GM19238 (cell line): Measurements from ENCODE around the gene PICK1.

ENCODE experiments used
- DNase-seq: peaks from one replicate; pipeline ENCODE4 v3.0.0; 2011; ENCODE audit warnings: low spot score; ENCODE audit not compliant: insufficient read length

The PICK1 gene

GRCh38 chr22:38087855-38088254, 30.7 kb downstream of the PICK1 start:
- DNase-seq: no peak

DNA sequence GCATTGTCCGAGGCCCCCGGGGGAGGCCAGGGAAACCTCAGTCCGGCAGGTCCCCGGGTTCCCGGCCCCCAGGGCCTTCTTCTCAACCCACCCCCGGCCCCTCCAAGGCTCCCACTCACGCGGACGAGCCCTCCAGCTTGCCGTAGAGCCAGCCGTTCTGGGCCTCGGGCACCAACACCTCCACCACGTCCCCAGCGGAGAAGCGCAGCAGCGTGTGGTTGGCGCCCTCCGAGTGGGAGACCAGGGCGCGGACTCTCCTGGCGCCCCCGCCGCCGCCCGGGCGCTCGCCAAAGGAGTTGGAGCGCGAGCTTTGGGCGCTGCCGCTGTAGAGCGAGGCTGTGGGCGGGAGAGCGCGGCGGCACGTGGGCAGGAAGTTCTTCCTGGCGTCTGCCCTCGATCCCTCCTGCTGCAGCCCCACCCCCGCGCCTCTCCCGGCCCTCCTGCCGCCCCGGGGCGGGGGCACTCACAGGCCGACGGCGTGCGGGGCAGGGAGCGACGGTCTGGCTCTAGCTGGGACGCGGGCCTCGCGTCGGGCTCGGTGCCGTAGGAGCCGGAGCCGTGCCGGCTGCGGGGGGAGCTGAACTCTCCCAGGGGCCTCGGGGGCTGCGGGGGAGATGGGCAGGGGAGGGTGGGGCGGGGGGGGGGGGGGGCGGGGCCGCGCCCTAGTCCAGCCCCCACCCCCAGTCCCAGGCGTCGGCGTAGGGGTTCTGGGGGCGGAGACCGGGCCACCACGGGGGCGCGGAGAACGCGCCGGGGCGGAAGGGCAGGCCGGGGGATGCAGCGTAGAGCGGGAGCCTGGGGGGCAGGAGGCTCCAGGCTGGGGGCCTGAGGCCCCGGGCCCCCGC, 31.6 kb downstream of the PICK1 start:
- DNase-seq: no peak

GRCh38 chr22:38089474-38089851, 32.3 kb downstream of the PICK1 start:
- DNase-seq: no peak

GRCh38 chr22:38097058-38097457, 39.9 kb downstream of the PICK1 start:
- no peak for DNase-seq

GRCh38 chr22:38097557-38098409, 40.6 kb downstream of the PICK1 start:
- no peak for DNase-seq

DNA sequence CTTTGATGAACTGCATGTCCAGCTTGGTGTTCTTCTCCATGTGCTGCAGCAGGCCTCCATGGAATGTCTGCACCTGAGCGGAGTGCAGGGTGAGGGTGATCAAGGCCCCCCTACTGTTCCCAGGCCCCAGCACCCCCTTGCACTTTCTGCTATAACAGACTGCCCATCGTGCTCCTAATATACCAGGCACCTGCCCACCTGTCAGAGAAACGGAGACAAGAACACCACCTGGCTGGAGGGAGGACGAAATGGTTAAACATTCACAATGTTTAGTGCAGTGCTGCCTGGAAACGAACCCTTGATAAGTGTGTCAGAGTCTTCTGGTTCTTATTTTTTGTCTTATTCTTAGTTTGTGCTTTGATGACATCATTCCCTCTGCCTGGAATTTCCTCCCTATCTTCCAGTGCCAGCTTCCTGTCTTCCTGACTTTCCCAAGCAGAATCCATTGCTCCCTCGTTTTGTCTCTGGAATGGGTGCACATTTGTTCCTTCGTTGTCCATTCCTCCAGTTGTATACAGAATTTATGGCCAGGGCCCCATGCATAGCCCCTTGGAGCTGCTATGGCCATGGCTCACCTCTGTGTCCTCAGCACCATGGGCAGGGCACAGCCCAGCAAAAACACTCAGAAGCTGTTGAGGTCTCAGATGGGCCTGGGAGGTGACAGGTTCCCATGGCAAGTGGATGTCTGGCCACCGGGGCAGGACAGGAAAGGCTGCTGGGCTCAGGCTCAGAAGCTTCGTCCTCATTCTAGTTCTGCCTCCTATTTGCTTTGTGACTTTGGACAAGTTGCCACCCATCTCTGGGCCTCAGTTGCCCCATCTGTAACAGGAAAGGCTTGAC, 41.4 kb downstream of the PICK1 start:
- DNase-seq: no peak

GRCh38 chr22:38103641-38104040, 46.4 kb downstream of the PICK1 start:
- DNase-seq: no peak

DNA sequence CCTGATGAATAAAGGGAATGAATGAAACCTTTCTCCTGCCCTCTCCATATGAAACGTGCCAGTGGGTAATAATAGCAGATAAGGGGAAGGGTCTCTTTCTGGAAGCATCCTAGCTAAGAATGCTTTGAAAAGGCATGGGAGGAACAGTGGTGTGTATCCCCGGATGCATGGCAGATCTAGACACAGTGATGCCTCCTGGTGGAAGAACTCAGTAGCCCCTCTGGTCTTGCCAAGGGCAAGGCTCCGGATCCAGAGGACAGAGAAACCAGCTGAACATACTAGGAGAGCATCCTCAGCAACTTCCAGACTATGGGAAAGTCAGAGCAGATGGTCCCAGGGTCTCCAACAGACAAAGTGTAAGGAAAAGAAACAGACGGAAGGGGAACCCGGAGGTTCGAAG, 46.9 kb downstream of the PICK1 start:
- DNase-seq: no peak

DNA sequence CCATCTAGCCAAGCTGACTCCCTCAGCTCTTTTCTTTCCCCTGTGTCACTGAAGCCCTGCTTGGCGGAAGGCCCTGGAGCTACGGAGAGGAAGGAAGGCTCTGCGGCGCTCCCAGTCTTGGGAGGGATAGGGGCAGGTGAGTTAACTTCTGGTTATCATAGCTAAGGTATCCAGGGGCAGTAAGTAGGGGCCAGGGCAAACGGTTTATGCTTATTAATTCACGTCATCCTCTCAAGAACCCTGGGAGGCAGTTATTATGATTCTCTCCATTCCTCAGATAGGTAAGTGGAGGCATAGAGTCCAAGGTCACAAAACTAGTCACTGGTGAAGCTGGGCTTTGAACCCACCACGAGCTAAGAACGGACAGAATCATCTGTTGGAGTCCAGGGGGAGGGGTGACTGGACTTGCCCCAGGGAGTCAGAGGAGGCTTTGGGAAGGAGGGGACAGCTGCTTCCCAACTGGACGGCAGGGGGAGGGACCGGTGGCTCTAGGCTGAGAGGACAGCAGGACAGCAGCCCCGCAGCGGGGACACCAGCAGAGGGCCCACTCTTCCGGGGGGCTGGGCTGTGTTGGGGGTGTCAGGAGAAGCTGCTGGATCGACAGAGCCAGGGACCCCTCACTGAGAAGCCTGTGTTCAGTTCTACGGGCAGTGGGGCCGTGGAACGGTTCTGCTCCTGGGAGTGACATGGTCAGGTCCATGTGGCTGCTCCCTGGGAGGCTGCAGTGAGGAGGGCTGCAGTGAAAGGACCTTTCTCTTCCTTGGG, 49.8 kb downstream of the PICK1 start:
- no peak for DNase-seq

GRCh38 chr22:38107692-38108515, 50.7 kb downstream of the PICK1 start:
- no peak for DNase-seq

DNA sequence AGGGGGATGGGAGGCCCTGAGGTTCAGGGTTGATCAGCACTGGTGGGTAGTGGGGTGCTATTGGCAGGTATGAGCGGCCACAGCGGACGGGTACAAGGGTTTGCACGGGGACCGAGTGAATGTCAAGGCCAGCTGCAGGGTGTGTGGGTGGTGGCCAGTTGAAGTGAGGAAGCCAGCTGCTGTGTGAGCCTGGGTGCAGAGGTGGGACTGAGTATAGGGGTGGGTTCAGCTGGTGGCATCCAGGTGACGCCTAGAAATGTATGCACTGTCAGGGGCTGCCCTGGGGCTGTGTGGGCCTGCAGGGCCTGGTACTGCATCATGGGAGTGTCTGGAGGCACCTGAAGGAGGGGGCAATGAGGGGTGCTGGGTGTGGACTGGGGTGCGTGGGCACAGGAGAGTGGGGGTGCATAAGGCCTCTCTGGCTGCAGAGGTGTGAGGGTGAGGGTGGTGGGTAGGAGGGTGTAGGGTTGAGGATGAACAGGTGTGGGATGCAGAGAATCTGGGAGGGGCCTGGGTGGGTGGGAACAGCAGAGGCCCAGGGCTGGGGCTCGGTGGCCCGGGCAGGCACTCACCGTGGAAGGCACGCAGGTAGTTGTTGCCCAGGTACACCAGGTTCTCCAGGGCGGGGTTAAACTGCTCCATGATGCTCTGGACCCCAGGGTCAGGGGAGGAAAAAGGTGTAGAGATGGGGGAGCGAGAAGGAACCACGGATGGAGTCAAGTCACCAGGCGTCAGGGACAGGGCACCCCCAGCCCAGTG, 51.5 kb downstream of the PICK1 start:
- no peak for DNase-seq

DNA sequence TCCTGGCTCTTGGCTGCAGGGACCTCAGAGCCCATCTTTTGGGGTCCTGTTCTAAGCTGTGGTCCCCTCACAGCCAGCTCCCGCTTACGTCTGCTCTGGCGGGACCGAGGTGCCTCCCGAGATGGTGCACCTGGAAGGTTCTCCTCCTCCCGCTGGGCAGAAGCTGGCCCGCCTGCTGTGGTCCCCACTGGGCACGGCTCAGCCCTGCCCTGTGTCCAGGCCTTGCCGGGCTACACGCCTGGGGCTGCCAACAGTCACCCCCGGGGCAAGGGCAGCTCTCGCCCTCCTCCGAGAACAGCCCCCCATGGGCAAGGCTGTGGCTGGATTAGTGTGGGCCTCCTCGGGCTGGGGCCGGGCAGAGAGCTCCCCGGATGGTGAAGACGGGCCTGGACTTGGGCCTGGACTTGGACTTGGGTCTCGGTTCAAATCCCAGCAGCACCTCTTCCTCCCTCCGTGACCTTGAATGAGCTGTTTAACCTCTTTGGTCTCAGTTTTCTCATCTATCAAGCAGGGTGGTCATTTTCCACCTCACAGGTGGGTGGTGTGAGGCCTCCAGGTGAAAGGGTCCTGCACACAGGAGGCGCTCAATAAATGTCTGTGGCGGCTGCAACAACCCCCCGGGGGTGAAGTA, 52.3 kb downstream of the PICK1 start:
- DNase-seq: no peak

- no peak for DNase-seq
These were observed 53.0 kb downstream of the PICK1 start, which contains the start of gene BAIAP2L2 for GRCh38 chr22:38110008-38110862. BAIAP2L2 (minus strand) TSS chr22:38110684; CDS start chr22:38110525, 159 bp downstream.

DNA sequence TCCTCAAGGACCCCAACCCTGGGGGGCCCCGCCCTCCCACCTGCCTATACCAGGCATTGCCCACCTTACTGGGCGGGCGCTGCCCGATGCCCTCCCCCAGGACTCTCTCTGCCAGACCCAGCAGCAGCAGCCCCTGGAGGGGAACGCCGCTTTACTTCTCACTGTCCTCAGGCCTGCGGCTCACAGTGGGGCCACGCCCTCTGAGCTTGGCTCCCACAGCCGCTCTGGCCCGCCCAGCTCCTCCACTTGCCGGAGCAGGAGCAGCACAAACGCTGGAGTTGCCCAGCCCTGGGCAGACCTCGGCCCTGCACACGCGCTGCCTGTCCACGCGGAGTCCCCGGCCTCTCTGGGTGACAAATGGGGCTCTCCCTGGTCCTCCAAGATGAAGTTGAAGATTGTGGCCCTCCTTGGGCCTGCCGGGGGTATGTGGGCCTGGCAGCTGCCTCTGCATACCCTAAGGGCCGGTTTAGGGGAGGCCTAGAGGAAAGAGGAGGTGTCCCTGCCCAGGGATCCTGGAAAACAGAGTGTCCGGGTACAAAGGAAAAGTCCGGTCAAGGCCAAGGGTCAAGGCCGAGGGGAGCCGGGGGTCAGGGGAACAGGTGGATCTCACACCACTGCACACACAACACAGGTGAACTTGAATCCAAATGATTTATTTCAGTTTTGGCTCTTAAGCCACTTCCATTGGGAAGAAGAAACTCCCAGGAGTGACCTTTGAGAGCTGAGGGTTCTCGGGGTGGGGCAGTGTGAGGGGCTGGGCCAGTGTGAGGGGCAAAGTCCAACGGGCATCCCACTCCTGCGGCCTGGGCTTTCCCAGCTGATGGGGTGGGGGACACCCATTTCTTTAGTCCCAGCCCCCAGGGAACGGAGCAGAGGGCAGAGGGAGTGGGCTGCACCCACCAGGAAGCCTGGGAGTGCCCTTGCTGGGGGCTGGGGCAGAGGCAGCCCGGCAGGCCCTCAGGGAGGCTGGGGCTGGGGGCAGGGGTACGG, 54.0 kb downstream of the PICK1 start:
- no peak for DNase-seq

DNA sequence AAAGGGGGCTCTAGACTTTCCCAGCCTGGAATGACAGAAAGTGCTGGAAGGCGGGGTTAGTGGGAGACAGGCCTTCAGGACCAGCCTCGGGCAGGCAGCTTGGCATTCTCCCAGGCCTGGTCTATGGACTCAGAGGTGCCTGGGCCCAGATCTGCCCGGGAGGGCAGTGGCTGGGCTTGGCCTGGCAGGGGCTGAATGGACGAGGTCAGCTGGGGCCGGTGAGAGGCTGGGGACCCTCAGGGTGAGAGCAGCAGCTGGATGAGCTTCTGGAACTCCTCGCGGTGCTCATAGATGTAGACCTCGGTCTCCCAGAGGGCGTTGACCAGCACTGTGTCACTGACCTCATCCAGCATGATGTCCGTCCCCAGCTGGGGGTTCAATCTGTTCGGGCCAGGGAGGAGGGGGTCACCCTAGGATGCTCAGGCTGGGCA, 54.7 kb downstream of the PICK1 start:
- no peak for DNase-seq

DNA sequence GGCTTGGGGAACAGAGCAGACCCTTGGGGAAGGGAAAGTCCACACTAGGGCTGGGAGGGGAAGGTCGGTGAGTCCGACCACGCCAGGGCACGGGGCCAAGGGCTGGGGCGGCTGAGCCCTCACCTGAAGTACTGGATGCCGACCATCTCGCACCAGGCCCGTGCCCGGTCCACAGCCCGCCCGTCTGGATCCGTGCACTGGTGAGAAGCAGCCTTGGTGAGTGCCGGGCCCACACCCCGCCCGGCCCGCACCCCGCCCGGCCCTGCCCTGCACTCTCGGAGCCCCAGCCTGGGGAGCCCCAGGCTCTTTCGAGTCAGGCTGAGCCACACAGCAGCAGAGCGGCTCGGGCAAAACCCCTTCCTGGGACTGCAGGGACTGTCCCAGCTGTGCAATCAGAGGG, 55.2 kb downstream of the PICK1 start:
- no peak for DNase-seq
